ENCODE results near the gene FGFBP2. TPM values are rescaled to one million over a fixed set of nuclear protein-coding genes. Genes with fewer than 3 reads are reported as not detected.

Gene FGFBP2
- total RNA-seq, 1 donor from 2014 or later, result not detected

GRCh38 chr4:15948826-15949225, 14.1 kb downstream of the FGFBP2 start:
- Mint-ChIP-seq H3K4me3 (ENCODE audit: unreplicated experiment) (no peak overlapping the region), H3K27ac (ENCODE audit: unreplicated experiment) (no peak overlapping the region), H3K9me3 (ENCODE audit: unreplicated experiment) (peaks cover 3% of the 10 kb centered on the region), H3K36me3 (ENCODE audit: unreplicated experiment) (no peaks in the 10 kb centered on the region), H3K4me1 (ENCODE audit: low read depth, unreplicated experiment) (no peaks in the 10 kb centered on the region), H3K27me3 (ENCODE audit: unreplicated experiment) (no peaks in the 10 kb centered on the region)
- no peak for DNase-seq
- TF ChIP-seq CTCF (IDR thresholded peaks at IDR 0.05; ENCODE audit: partially characterized antibody, unreplicated experiment), result no peak

GRCh38 chr4:15947684-15948083, 15.3 kb downstream of the FGFBP2 start:
- no peak for TF ChIP-seq CTCF (IDR thresholded peaks at IDR 0.05; ENCODE audit: partially characterized antibody, unreplicated experiment)

GRCh38 chr4:15945516-15945915, 17.5 kb downstream of the FGFBP2 start:
- Mint-ChIP-seq H3K9me3 (ENCODE audit: unreplicated experiment) (no peaks in the 10 kb centered on the region), H3K4me3 (ENCODE audit: unreplicated experiment) (no peak overlapping the region), H3K27ac (ENCODE audit: unreplicated experiment) (no peak overlapping the region), H3K4me1 (ENCODE audit: low read depth, unreplicated experiment) (no peaks in the 10 kb centered on the region), H3K36me3 (ENCODE audit: unreplicated experiment) (no peaks in the 10 kb centered on the region), H3K27me3 (ENCODE audit: unreplicated experiment) (no peaks in the 10 kb centered on the region)
- no peak for TF ChIP-seq CTCF (IDR thresholded peaks at IDR 0.05; ENCODE audit: partially characterized antibody, unreplicated experiment)
- DNase-seq, result no peak

More at GRCh38 chr4:15947684-15948083, 15.3 kb downstream of the FGFBP2 start:
- DNase-seq, result no peak
- Mint-ChIP-seq H3K4me3 (ENCODE audit: unreplicated experiment) (no peak overlapping the region), H3K27me3 (ENCODE audit: unreplicated experiment) (no peaks in the 10 kb centered on the region), H3K27ac (ENCODE audit: unreplicated experiment) (no peak overlapping the region), H3K36me3 (ENCODE audit: unreplicated experiment) (no peaks in the 10 kb centered on the region), H3K9me3 (ENCODE audit: unreplicated experiment) (no peaks in the 10 kb centered on the region), H3K4me1 (ENCODE audit: low read depth, unreplicated experiment) (no peaks in the 10 kb centered on the region)

- Mint-ChIP-seq H3K4me1 (ENCODE audit: low read depth, unreplicated experiment) (no peaks in the 10 kb centered on the region), H3K27ac (ENCODE audit: unreplicated experiment) (no peak overlapping the region), H3K36me3 (ENCODE audit: unreplicated experiment) (no peaks in the 10 kb centered on the region), H3K4me3 (ENCODE audit: unreplicated experiment) (no peak overlapping the region), H3K9me3 (ENCODE audit: unreplicated experiment) (no peaks in the 10 kb centered on the region), H3K27me3 (ENCODE audit: unreplicated experiment) (no peaks in the 10 kb centered on the region)
- TF ChIP-seq CTCF (IDR thresholded peaks at IDR 0.05; ENCODE audit: partially characterized antibody, unreplicated experiment), result no peak
- DNase-seq, result no peak
Observed at GRCh38 chr4:15944895-15945294, 18.1 kb downstream of the FGFBP2 start.

- DNase-seq, result no peak
- TF ChIP-seq CTCF (IDR thresholded peaks at IDR 0.05; ENCODE audit: partially characterized antibody, unreplicated experiment), result no peak
- no peaks in the 10 kb centered on the region for H3K4me1 Mint-ChIP-seq (ENCODE audit: low read depth, unreplicated experiment)
- H3K27ac Mint-ChIP-seq (ENCODE audit: unreplicated experiment), result no peak overlapping the region
- H3K9me3 Mint-ChIP-seq (ENCODE audit: unreplicated experiment), result no peaks in the 10 kb centered on the region
- H3K4me3 Mint-ChIP-seq (ENCODE audit: unreplicated experiment), result no peak overlapping the region
- no peaks in the 10 kb centered on the region for H3K27me3 Mint-ChIP-seq (ENCODE audit: unreplicated experiment)
- no peaks in the 10 kb centered on the region for H3K36me3 Mint-ChIP-seq (ENCODE audit: unreplicated experiment)
Observed at GRCh38 chr4:15942283-15942682, 20.7 kb downstream of the FGFBP2 start.

All from glutamatergic neuron (in vitro differentiated cells).